H9 (cell line): ENCODE measurements around the gene CLEC19A. TPM values are rescaled to one million over a fixed set of nuclear protein-coding genes. Genes with fewer than 3 reads are reported as not detected.

Experiments
- DNase-seq: peaks from one replicate; pipeline ENCODE4 v3.0.0-alpha.2; 2017
- H2AFZ ChIP-seq: one replicate; pipeline ENCODE4 v1.6.1; 2013; ENCODE audit warnings: mild to moderate bottlenecking, low read length, control low read depth, moderate library complexity
- H2AK5ac ChIP-seq: 2 replicates; pipeline ENCODE4 v1.6.1; 2013; ENCODE audit warnings: low read length, control low read depth, mixed read lengths; ENCODE audit not compliant: insufficient read length
- H2BK120ac ChIP-seq: one replicate; pipeline ENCODE4 v1.6.1; 2013; ENCODE audit warnings: low read depth, mild to moderate bottlenecking, low read length, control low read depth, inconsistent platforms; ENCODE audit not compliant: poor library complexity, severe bottlenecking
- H2BK12ac ChIP-seq: 2 replicates; pipeline ENCODE4 v1.6.1; 2013; ENCODE audit warnings: low read length, control low read depth, mixed read lengths, low read depth; ENCODE audit not compliant: insufficient read length
- H2BK15ac ChIP-seq: 2 replicates; pipeline ENCODE4 v1.6.1; 2013; ENCODE audit warnings: low read depth, low read length, control low read depth
- H2BK20ac ChIP-seq: one replicate; pipeline ENCODE4 v1.6.1; 2013; ENCODE audit warnings: low read depth, mild to moderate bottlenecking, low read length, control low read depth, inconsistent platforms; ENCODE audit not compliant: poor library complexity, severe bottlenecking
- H2BK5ac ChIP-seq: 2 replicates; pipeline ENCODE4 v1.6.1; 2013; ENCODE audit warnings: low read length, control low read depth, mixed read lengths; ENCODE audit not compliant: insufficient read length
- H3K14ac ChIP-seq: 2 replicates; pipeline ENCODE4 v1.6.1; 2013; ENCODE audit warnings: low read length, control low read depth; ENCODE audit not compliant: insufficient read depth
- H3K18ac ChIP-seq: 2 replicates; pipeline ENCODE4 v1.6.1; 2013; ENCODE audit warnings: low read depth, mild to moderate bottlenecking, mixed read lengths, low read length, control low read depth; ENCODE audit not compliant: insufficient read length
- H3K23ac ChIP-seq: 2 replicates; pipeline ENCODE4 v1.6.1; 2013; ENCODE audit warnings: low read length, control low read depth, mixed read lengths, low read depth; ENCODE audit not compliant: insufficient read length
- H3K23me2 ChIP-seq: 2 replicates; pipeline ENCODE4 v1.6.1; 2013; ENCODE audit warnings: low read depth, mild to moderate bottlenecking, mixed read lengths, low read length, control low read depth; ENCODE audit not compliant: insufficient read length, poor library complexity, severe bottlenecking
- H3K27ac ChIP-seq: 2 replicates; pipeline ENCODE4 v1.5.1; 2013; ENCODE audit warnings: low read length, control low read depth, mixed read lengths, low read depth; ENCODE audit not compliant: insufficient read length
- H3K27me3 ChIP-seq: 2 replicates; pipeline ENCODE4 v1.6.1; 2013; ENCODE audit warnings: low read length, control low read depth, inconsistent platforms; ENCODE audit not compliant: insufficient read depth
- H3K4ac ChIP-seq: 2 replicates; pipeline ENCODE4 v1.6.1; 2013; ENCODE audit warnings: low read depth, mild to moderate bottlenecking, control low read depth, inconsistent platforms, low read length, moderate library complexity
- H3K4me1 ChIP-seq: 2 replicates; pipeline ENCODE4 v1.6.1; 2013; ENCODE audit warnings: low read length, control low read depth, inconsistent platforms; ENCODE audit not compliant: insufficient read depth
- H3K4me2 ChIP-seq: 2 replicates; pipeline ENCODE4 v1.6.1; 2013; ENCODE audit warnings: low read length, control low read depth, mixed read lengths; ENCODE audit not compliant: insufficient read length, insufficient read depth
- H3K56ac ChIP-seq: 2 replicates; pipeline ENCODE4 v1.6.1; 2013; ENCODE audit warnings: low read depth, mild to moderate bottlenecking, mixed read lengths, low read length, control low read depth; ENCODE audit not compliant: insufficient read length
- H3K79me1 ChIP-seq: 2 replicates; pipeline ENCODE4 v1.6.1; 2013; ENCODE audit warnings: low read depth, mild to moderate bottlenecking, moderate library complexity, low read length, control low read depth, inconsistent platforms; ENCODE audit not compliant: insufficient read depth, poor library complexity, severe bottlenecking
- H3K79me2 ChIP-seq: 2 replicates; pipeline ENCODE4 v1.6.1; 2013; ENCODE audit warnings: low read length, control low read depth, inconsistent platforms; ENCODE audit not compliant: insufficient read depth
- H3K9ac ChIP-seq: 2 replicates; pipeline ENCODE4 v1.6.1; 2013; ENCODE audit warnings: low read length, control low read depth, mixed read lengths; ENCODE audit not compliant: insufficient read length; ENCODE audit errors: extremely low read depth
- H3K9me3 ChIP-seq: one replicate; pipeline ENCODE4 v1.6.1; 2013; ENCODE audit warnings: low read depth, low read length, inconsistent platforms; ENCODE audit not compliant: control insufficient read depth
- H3T11ph ChIP-seq: one replicate; pipeline ENCODE4 v1.6.1; 2013; ENCODE audit warnings: mild to moderate bottlenecking, low read length, control low read depth, inconsistent platforms
- H4K20me1 ChIP-seq: one replicate; pipeline ENCODE4 v1.6.1; 2013; ENCODE audit not compliant: control insufficient read depth, insufficient read length, insufficient read depth
- H4K5ac ChIP-seq: 2 replicates; pipeline ENCODE4 v1.6.1; 2013; ENCODE audit warnings: low read depth, mild to moderate bottlenecking, mixed read lengths, low read length, control low read depth; ENCODE audit not compliant: insufficient read length
- H4K8ac ChIP-seq: replicated peaks from 2 replicates; pipeline ENCODE4 v1.6.1; 2013; ENCODE audit warnings: low read length, control low read depth, mixed read lengths, low read depth; ENCODE audit not compliant: insufficient read length
- H4K91ac ChIP-seq: 2 replicates; pipeline ENCODE4 v1.6.1; 2013; ENCODE audit warnings: low read depth, mild to moderate bottlenecking, moderate library complexity, mixed read lengths, low read length, control low read depth; ENCODE audit not compliant: insufficient read length
- H3K27ac Mint-ChIP-seq, 3 experiments: 2 replicates in 2 of 3; 3 replicates in 1 of 3; pipeline ENCODE4 v1.8.0; 2020 to 2021; ENCODE audit warnings: mixed read lengths in 3 of 3, mild to moderate bottlenecking in 1 of 3, moderate library complexity in 1 of 3
- H3K27me3 Mint-ChIP-seq: 2 replicates; pipeline ENCODE4 v1.8.0; 2021; ENCODE audit warnings: low read depth, mild to moderate bottlenecking, moderate library complexity, mixed read lengths
- H3K36me3 Mint-ChIP-seq, 3 experiments: 2 replicates in 2 of 3; 3 replicates in 1 of 3; pipeline ENCODE4 v1.8.0; 2020 to 2021; ENCODE audit warnings: low read depth in 3 of 3, mixed read lengths in 3 of 3; ENCODE audit not compliant: insufficient read depth in 1 of 3
- H3K4me1 Mint-ChIP-seq, 2 experiments: 2 replicates each; pipeline ENCODE4 v1.8.0; 2020; ENCODE audit warnings: mixed read lengths in 2 of 2
- H3K4me3 Mint-ChIP-seq, 2 experiments: 2 replicates in 1 of 2; 3 replicates in 1 of 2; pipeline ENCODE4 v1.8.0; 2020 to 2021; ENCODE audit warnings: mild to moderate bottlenecking in 2 of 2, mixed read lengths in 2 of 2, moderate library complexity in 1 of 2
- H3K9me3 Mint-ChIP-seq, 2 experiments: 2 replicates in 1 of 2; 3 replicates in 1 of 2; pipeline ENCODE4 v1.8.0; 2020; ENCODE audit warnings: mild to moderate bottlenecking in 2 of 2, mixed read lengths in 2 of 2, moderate library complexity in 1 of 2
- CTCF ChIP-seq: fragments of 200-600 bp; sonication (generic); conservative IDR thresholded peaks from 3 replicates; pipeline ENCODE4 v1.8.0; 2021; ENCODE audit warnings: antibody characterized with exemption, mild to moderate bottlenecking
- WGBS: extraction: QIAGEN DNeasy Blood & Tissue Kit; methylation state at CpG from one replicate; pipeline ENCODE4 v1.1.7; 2013; ENCODE audit warnings: missing lambda C conversion rate, low lambda C conversion rate, mixed read lengths; ENCODE audit not compliant: insufficient read length; ENCODE audit errors: extremely low coverage; 5-methylcytosine and 5-hydroxymethylcytosine counted together
- total RNA-seq: library from RNA; stranded (reverse); gene quantifications from 2 replicates; pipeline ENCODE4 v1.2.1, GENCODE V29; 2021

CLEC19A gene
- total RNA-seq, 1 experiment from 2014 or later, result not detected

- Histone ChIP-seq H2BK120ac (no peak overlapping the region), H2BK15ac (no peak overlapping the region), H4K8ac (no peak overlapping the region), H3K4ac (no peak overlapping the region), H3K14ac (no peak overlapping the region), H3K27ac (no peak overlapping the region), H4K20me1 (no peaks in the 10 kb centered on the region), H3K27me3 (no peaks in the 10 kb centered on the region), H2BK5ac (no peak overlapping the region), H2BK20ac (no peak overlapping the region), H2AK5ac (no peak overlapping the region), H3K4me1 (no peaks in the 10 kb centered on the region), H3K23ac (no peak overlapping the region), H3K79me2 (no peaks in the 10 kb centered on the region), H3T11ph (no peak overlapping the region), H3K18ac (no peak overlapping the region), H3K79me1 (no peaks in the 10 kb centered on the region), H3K4me2 (no peak overlapping the region), H3K9ac (no peak overlapping the region), H3K23me2 (no peaks in the 10 kb centered on the region), H4K5ac (no peak overlapping the region), H3K56ac (no peak overlapping the region), H2AFZ (no peak overlapping the region), H3K9me3 (no peaks in the 10 kb centered on the region), H2BK12ac (no peak overlapping the region), H4K91ac (no peak overlapping the region)
- DNase-seq, result no peak
- Mint-ChIP-seq H3K27me3 (no peaks in the 10 kb centered on the region), H3K27ac (no peak overlapping the region), H3K36me3 (peaks cover 2 to 14% (median 7%) of the 10 kb centered on the region in 3 experiments; a peak in 5 of 7 replicates), H3K9me3 (peaks cover 7 to 13% of the 10 kb centered on the region in 2 experiments), H3K4me3 (no peak overlapping the region), H3K4me1 (0 out of 4 replicates have a peak, but pooled peaks cover 0 to 3% of the 10 kb centered on the region in 2 experiments)
- WGBS, result no CpG with 5 or more reads among the region's 4 CpGs
- TF ChIP-seq CTCF, result no peak
Measured at GRCh38 chr16:19264123-19264673, 21.3 kb upstream of the CLEC19A start.
